GM10266 (cell line): Measurements from ENCODE around the gene TRMT1.

Experiments
- DNase-seq: peaks from one replicate; pipeline ENCODE4 v3.0.0; 2012; ENCODE audit errors: extremely low spot score
- TF ChIP-seq, protein P1 (sequence below): IDR thresholded peaks from 2 replicates; pipeline ENCODE4 v1.5.1; 2012; ENCODE audit warnings: mild to moderate bottlenecking, low read depth; ENCODE audit not compliant: control insufficient read depth, insufficient read depth; ENCODE audit errors: missing control alignments

TRMT1 gene

DNA sequence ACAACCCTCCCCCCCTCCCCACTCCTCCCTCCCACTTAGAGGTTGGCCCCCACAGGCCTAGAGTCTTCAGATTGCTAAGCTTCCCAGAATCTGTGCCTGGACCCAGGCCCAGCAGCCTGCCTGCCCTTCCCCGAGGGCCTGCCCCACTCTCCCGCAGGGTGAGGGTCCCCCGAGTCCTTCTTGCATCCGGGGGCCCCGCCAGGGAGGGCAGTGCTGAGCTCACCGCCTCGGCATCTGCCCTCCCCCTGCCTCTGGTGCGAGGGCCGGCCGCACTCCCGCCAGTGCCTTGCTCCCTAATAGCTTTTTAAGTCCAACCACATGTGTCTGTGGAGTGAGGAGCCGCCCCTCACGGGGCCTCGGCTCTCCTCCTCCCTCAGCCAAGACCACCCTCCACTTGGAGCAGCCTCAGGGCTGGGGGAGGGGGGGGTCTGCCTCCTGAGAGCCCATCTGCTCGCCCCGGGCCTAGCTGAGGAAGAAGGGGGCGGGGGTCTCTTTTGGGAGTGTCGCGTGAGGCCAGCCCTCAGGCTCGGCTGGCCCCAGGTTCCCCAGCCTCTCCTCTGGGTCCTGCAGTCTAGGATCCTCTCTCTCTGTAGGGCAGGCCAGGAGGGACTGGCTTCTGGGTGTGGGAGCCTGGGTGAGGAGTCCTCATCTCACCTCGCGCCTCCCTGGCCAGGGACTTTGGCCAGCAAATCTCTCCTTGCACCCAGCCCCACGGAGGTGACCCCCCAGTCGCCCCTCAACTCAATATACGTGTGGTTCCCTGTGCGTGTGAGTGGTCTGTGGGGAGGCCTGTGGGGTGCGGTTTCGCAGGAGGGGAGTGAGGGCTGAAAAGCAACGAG lies 61.1 kb downstream of the TRMT1 start:
- TF ChIP-seq, protein P1, sequence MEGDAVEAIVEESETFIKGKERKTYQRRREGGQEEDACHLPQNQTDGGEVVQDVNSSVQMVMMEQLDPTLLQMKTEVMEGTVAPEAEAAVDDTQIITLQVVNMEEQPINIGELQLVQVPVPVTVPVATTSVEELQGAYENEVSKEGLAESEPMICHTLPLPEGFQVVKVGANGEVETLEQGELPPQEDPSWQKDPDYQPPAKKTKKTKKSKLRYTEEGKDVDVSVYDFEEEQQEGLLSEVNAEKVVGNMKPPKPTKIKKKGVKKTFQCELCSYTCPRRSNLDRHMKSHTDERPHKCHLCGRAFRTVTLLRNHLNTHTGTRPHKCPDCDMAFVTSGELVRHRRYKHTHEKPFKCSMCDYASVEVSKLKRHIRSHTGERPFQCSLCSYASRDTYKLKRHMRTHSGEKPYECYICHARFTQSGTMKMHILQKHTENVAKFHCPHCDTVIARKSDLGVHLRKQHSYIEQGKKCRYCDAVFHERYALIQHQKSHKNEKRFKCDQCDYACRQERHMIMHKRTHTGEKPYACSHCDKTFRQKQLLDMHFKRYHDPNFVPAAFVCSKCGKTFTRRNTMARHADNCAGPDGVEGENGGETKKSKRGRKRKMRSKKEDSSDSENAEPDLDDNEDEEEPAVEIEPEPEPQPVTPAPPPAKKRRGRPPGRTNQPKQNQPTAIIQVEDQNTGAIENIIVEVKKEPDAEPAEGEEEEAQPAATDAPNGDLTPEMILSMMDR, result no peak
- DNase-seq, result no peak
